ENCODE results near the gene KDM1B. TPM values are rescaled to one million over a fixed set of nuclear protein-coding genes. Genes with fewer than 3 reads are reported as not detected.
"Not testable (repeated sequence)": the region's sequence is repeated elsewhere in the genome, so short reads cannot be mapped to it uniquely, and the experiment has no call there.

The KDM1B gene
- total RNA-seq, 1 donor from 2014 or later, result 22.9 TPM

DNA sequence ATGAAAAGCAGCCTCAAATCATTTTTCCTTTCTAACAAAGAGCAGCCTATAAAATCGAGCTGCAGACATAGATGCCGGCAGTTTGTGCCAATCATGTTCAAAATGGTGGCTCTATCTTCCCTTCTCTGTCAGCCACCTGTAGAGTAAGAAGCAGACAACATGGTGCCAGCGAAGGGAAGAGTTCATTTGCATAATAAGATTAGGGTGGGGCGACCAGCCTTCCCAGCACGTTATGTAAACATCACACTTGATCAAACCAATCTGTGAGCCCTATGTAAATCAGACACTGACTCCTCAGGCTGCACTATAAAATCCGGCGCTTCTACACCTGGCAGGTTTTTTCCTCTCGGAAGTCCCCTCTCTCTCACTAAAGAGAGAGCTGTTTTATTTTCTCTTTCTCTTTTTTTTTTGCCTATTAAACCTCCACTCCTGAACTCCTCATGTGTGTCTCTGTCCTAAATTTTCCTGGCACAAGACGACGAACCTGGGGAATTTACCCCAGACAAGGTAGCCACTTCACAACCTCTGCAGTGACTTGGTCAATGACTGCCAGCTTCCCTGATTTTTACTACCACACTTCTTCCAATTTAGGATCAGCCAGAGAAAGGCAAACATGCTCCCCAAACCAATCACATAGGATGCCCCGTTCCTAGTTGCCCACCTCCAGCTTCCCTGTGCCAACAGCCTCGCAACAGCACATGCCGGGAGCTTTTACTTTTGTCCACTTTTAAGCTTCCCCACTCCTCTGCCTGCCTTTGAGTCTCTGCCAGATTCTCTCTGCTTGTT is 13.2 kb upstream of the KDM1B start:
- Histone ChIP-seq H3K36me3 (ENCODE audit: control insufficient read depth, insufficient read depth, low read length) (peaks cover 1% of the 10 kb centered on the region), H3K27me3 (ENCODE audit: control insufficient read depth, insufficient read depth, low read length) (no peaks in the 10 kb centered on the region), H3K4me3 (ENCODE audit: low read depth, low read length) (no peak overlapping the region)
- DNase-seq (ENCODE audit: low read depth), result no peak
- TF ChIP-seq, protein P1, sequence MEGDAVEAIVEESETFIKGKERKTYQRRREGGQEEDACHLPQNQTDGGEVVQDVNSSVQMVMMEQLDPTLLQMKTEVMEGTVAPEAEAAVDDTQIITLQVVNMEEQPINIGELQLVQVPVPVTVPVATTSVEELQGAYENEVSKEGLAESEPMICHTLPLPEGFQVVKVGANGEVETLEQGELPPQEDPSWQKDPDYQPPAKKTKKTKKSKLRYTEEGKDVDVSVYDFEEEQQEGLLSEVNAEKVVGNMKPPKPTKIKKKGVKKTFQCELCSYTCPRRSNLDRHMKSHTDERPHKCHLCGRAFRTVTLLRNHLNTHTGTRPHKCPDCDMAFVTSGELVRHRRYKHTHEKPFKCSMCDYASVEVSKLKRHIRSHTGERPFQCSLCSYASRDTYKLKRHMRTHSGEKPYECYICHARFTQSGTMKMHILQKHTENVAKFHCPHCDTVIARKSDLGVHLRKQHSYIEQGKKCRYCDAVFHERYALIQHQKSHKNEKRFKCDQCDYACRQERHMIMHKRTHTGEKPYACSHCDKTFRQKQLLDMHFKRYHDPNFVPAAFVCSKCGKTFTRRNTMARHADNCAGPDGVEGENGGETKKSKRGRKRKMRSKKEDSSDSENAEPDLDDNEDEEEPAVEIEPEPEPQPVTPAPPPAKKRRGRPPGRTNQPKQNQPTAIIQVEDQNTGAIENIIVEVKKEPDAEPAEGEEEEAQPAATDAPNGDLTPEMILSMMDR (IDR thresholded peaks at IDR 0.05; ENCODE audit: insufficient read depth, low read length, poor library complexity, severe bottlenecking), result no peak

DNA sequence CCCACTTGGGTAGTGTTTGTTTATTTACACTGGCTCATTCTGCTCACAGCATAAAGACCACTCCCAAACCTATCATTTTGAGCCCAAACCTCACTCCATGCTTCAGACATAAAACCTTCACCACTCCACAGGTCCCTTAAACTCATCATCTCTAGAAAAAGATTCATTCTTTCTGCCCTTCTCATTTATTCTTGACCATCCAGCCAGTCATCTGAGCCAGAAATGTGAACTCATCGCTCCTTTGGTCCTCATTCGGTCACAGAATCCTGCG is 12.7 kb upstream of the KDM1B start:
- no peaks in the 10 kb centered on the region for H3K27me3 ChIP-seq (ENCODE audit: control insufficient read depth, insufficient read depth, low read length)
- H3K4me3 ChIP-seq (ENCODE audit: low read depth, low read length), result no peak overlapping the region
- TF ChIP-seq, protein P1 (IDR thresholded peaks at IDR 0.05; ENCODE audit: insufficient read depth, low read length, poor library complexity, severe bottlenecking), result no peak
- H3K36me3 ChIP-seq (ENCODE audit: control insufficient read depth, insufficient read depth, low read length), result peaks cover 1% of the 10 kb centered on the region
- no peak for DNase-seq (ENCODE audit: low read depth)

GRCh38 chr6:18147160-18147559 is 8.1 kb upstream of the KDM1B start:
- Histone ChIP-seq H3K4me3 (ENCODE audit: low read depth, low read length) (no peak overlapping the region), H3K27me3 (ENCODE audit: control insufficient read depth, insufficient read depth, low read length) (no peaks in the 10 kb centered on the region), H3K36me3 (ENCODE audit: control insufficient read depth, insufficient read depth, low read length) (peaks cover 1% of the 10 kb centered on the region)
- TF ChIP-seq, protein P1 (IDR thresholded peaks at IDR 0.05; ENCODE audit: insufficient read depth, low read length, poor library complexity, severe bottlenecking), result no peak
- DNase-seq (ENCODE audit: low read depth), result no peak

DNA sequence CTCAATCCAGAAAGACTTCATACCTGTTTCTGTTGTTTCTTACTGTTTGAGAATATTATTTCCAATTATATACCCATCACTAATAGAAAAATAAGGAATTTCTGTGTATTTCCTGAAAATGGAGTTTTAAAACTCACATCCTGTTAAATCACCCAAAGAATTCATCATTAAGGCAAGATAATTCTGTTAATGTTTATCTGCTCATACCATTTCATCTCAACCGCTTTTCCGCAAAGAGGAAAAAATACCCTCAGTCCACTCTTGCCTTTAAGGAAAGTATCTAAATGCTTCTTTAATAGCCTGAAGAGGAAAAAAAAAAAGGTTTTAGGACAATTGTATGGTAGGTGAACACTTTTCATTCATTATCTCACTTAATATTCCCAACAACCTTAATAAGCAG is 7.6 kb upstream of the KDM1B start:
- no peak overlapping the region for H3K4me3 ChIP-seq (ENCODE audit: low read depth, low read length)
- DNase-seq (ENCODE audit: low read depth), result no peak
- H3K36me3 ChIP-seq (ENCODE audit: control insufficient read depth, insufficient read depth, low read length), result peaks cover 1% of the 10 kb centered on the region
- no peaks in the 10 kb centered on the region for H3K27me3 ChIP-seq (ENCODE audit: control insufficient read depth, insufficient read depth, low read length)
- TF ChIP-seq, protein P1 (IDR thresholded peaks at IDR 0.05; ENCODE audit: insufficient read depth, low read length, poor library complexity, severe bottlenecking), result no peak

DNA sequence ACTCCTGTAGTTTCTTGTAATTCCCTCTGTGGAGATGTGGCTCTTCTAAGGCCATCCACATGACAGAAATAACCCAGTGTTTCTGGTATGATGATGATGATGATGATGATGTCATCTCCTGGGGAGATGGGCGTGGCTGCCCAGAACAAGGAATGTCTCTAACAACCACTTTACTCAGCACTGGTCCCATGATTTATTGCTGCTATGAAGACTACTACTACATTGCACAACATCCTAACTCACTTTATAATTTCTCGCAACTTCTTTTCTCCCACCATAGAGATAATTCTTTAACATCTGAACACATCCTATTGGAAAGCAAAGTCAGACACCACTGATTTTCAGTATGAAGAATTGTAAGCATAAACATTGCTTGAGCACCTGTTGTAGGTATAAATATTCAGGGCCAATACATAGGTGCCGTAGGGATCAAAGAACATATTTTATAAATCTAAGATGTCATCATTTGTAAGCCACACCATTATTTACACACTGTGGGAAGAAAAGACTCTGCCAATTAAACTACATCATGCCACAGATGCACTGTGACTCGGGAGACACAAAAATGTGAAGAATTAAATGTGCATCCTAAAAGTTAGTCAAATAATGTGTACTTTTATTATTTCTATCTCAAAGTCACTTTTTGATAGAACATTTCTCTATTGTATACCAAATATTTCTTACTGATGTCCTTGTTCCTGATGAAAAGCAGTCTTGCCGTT is 6.8 kb upstream of the KDM1B start:
- H3K4me3 ChIP-seq (ENCODE audit: low read depth, low read length), result no peak overlapping the region
- H3K27me3 ChIP-seq (ENCODE audit: control insufficient read depth, insufficient read depth, low read length), result no peaks in the 10 kb centered on the region
- no peaks in the 10 kb centered on the region for H3K36me3 ChIP-seq (ENCODE audit: control insufficient read depth, insufficient read depth, low read length)
- TF ChIP-seq, protein P1 (IDR thresholded peaks at IDR 0.05; ENCODE audit: insufficient read depth, low read length, poor library complexity, severe bottlenecking), result no peak
- DNase-seq (ENCODE audit: low read depth), result peak; percentile 65

DNA sequence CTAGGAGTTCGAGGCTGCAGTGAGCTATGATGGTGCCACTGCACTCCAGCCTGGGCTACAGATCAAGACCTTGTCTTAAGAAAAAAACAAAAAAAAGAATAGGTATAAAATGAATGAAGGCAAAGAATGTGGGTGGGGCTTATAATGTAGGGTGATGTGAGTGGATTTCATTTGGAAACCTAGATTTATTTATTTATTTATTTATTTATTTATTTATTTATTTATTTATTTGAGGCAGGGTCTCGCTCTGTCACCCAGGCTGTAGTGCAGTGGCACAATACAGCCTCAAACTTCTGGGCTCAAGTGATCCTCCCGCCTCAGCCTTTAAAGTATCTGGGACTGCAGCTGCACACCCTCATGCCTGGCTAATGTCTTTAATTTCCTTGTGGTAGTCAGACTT is 3.8 kb upstream of the KDM1B start:
- not testable (repeated sequence) for H3K36me3 ChIP-seq (ENCODE audit: control insufficient read depth, insufficient read depth, low read length); H3K4me3 ChIP-seq (ENCODE audit: low read depth, low read length); H3K27me3 ChIP-seq (ENCODE audit: control insufficient read depth, insufficient read depth, low read length); DNase-seq (ENCODE audit: low read depth)

All from kidney epithelial cell (primary cell).